Right renal cortex interstitium (tissue), 3 donors: ENCODE measurements around the gene F2R. TPM values are rescaled to one million over a fixed set of nuclear protein-coding genes. Genes with fewer than 3 reads are reported as not detected.
"Not testable (repeated sequence)": the region's sequence is repeated elsewhere in the genome, so short reads cannot be mapped to it uniquely, and the experiment has no call there.

ENCODE experiments used
- DNase-seq, 3 donors: peaks; one replicate each; pipeline ENCODE4 v3.0.0-alpha.2; 2013; ENCODE audit warnings: low read depth in 3 of 3, low spot score in 2 of 3
- polyA plus RNA-seq, 3 donors: library from polyadenylated mRNA; unstranded; fragments of 120-200 nt; gene quantifications; one replicate each; pipeline ENCODE4 v1.2.1, GENCODE V29; 2013; ENCODE audit not compliant: insufficient read length in 3 of 3

The F2R gene
- polyA plus RNA-seq, 3 donors, result 66.3 to 75.6 (median 70.0) TPM

GRCh38 chr5:76717222-76718083, 1.5 kb downstream of the F2R start:
- no peak for DNase-seq

- no peak for DNase-seq
Observed at GRCh38 chr5:76718381-76718832, 2.5 kb downstream of the F2R start.

GRCh38 chr5:76718880-76719279, 3.0 kb downstream of the F2R start:
- DNase-seq, result no peak

GRCh38 chr5:76720988-76721569, 5.2 kb downstream of the F2R start:
- DNase-seq, result no peak

- no peak for DNase-seq
Observed at GRCh38 chr5:76723266-76723665, 7.3 kb downstream of the F2R start.

- DNase-seq, result no peak
Observed at GRCh38 chr5:76723906-76724305, 8.0 kb downstream of the F2R start.

GRCh38 chr5:76724871-76725270, 8.9 kb downstream of the F2R start:
- DNase-seq, result no peak

GRCh38 chr5:76728965-76729364, 13.0 kb downstream of the F2R start:
- no peak for DNase-seq

- DNase-seq, result no peak
Observed at GRCh38 chr5:76729373-76730290, 13.7 kb downstream of the F2R start.

- DNase-seq, result no peak
Observed at GRCh38 chr5:76732405-76733048, 16.6 kb downstream of the F2R start.

- no peak for DNase-seq
Observed at GRCh38 chr5:76733049-76733417, 17.1 kb downstream of the F2R start.

GRCh38 chr5:76735762-76736545, 20.0 kb downstream of the F2R start:
- no peak for DNase-seq

- DNase-seq, result no peak
Observed at GRCh38 chr5:76736679-76737556, 21.0 kb downstream of the F2R start.

- DNase-seq, result no peak
Observed at GRCh38 chr5:76737846-76738245, 21.9 kb downstream of the F2R start.

- DNase-seq, result not testable (repeated sequence)
Observed at GRCh38 chr5:76741506-76741905, 25.6 kb downstream of the F2R start.

GRCh38 chr5:76742583-76742982, 26.7 kb downstream of the F2R start:
- DNase-seq, result no peak

GRCh38 chr5:76744632-76745031, 28.7 kb downstream of the F2R start:
- DNase-seq, result no peak

- no peak for DNase-seq
Observed at GRCh38 chr5:76745670-76746069, 29.7 kb downstream of the F2R start.

- DNase-seq, result no peak
Observed at GRCh38 chr5:76746677-76747076, 30.8 kb downstream of the F2R start.
